Measurements from ENCODE around the gene SYK.
A peak's percentile ranks its signal among the peaks of the same experiment; 100 is the strongest.
"Not testable (repeated sequence)": the region's sequence is repeated elsewhere in the genome, so short reads cannot be mapped to it uniquely, and the experiment has no call there.

The SYK gene

GRCh38 chr9:90801241-90801972 is at the start of gene SYK:
Gene SYK, plus strand, starts transcription at chr9:90801819. Its CDS starts 42,080 bp downstream, at chr9:90843899.
- DNase-seq: peak; percentile 73

GRCh38 chr9:90755514-90756371 is 45.9 kb upstream of the SYK start:
- peak; percentile 35 for DNase-seq

GRCh38 chr9:90760577-90760976 is 41.0 kb upstream of the SYK start:
- not testable (repeated sequence) for DNase-seq

GRCh38 chr9:90766731-90767130 is 34.9 kb upstream of the SYK start:
- DNase-seq: no peak

GRCh38 chr9:90767523-90768100 is 34.0 kb upstream of the SYK start:
- DNase-seq: no peak

GRCh38 chr9:90770182-90770738 is 31.4 kb upstream of the SYK start:
- DNase-seq: no peak

- DNase-seq: no peak
Measured at GRCh38 chr9:90770927-90771326, 30.7 kb upstream of the SYK start.

GRCh38 chr9:90772386-90772785 is 29.2 kb upstream of the SYK start:
- no peak for DNase-seq

- peak; percentile 21 for DNase-seq
Measured at GRCh38 chr9:90773617-90774016, 28.0 kb upstream of the SYK start.

GRCh38 chr9:90774071-90774470 is 27.5 kb upstream of the SYK start:
- DNase-seq: no peak

- DNase-seq: no peak
Measured at GRCh38 chr9:90774682-90775081, 26.9 kb upstream of the SYK start.

GRCh38 chr9:90775657-90776056 is 26.0 kb upstream of the SYK start:
- no peak for DNase-seq

- DNase-seq: no peak
Measured at GRCh38 chr9:90778746-90779145, 22.9 kb upstream of the SYK start.

- no peak for DNase-seq
Measured at GRCh38 chr9:90783552-90783951, 18.1 kb upstream of the SYK start.

- DNase-seq: no peak
Measured at GRCh38 chr9:90783964-90784363, 17.7 kb upstream of the SYK start.

GRCh38 chr9:90787771-90788460 is 13.7 kb upstream of the SYK start:
- DNase-seq: no peak

GRCh38 chr9:90788527-90788926 is 13.1 kb upstream of the SYK start:
- not testable (repeated sequence) for DNase-seq

GRCh38 chr9:90789408-90789807 is 12.2 kb upstream of the SYK start:
- DNase-seq: no peak

GRCh38 chr9:90789862-90790261 is 11.8 kb upstream of the SYK start:
- no peak for DNase-seq

- not testable (repeated sequence) for DNase-seq
Measured at GRCh38 chr9:90793024-90793423, 8.6 kb upstream of the SYK start.

- no peak for DNase-seq
Measured at GRCh38 chr9:90793729-90794128, 7.9 kb upstream of the SYK start.

GRCh38 chr9:90795084-90795483 is 6.5 kb upstream of the SYK start:
- no peak for DNase-seq

GRCh38 chr9:90795871-90796317 is 5.7 kb upstream of the SYK start:
- no peak for DNase-seq
